Vagina (tissue), 2 donors: ENCODE measurements around the gene CAPN9. TPM values are rescaled to one million over a fixed set of nuclear protein-coding genes. Genes with fewer than 3 reads are reported as not detected.

Source experiments
- DNase-seq, 2 donors: peaks; one replicate each; pipeline ENCODE4 v3.0.0-alpha.2; 2017; ENCODE audit errors: extremely low spot score in 2 of 2
- H3K27ac ChIP-seq: fragments of 200-600 bp; sonication (generic); one replicate; pipeline ENCODE4 v1.5.1; 2019
- H3K27me3 ChIP-seq: fragments of 200-600 bp; sonication (generic); one replicate; pipeline ENCODE4 v1.5.1; 2019
- H3K36me3 ChIP-seq, 2 donors: fragments of 200-600 bp; sonication (generic); one replicate each; pipeline ENCODE4 v1.5.1; 2017 to 2019
- H3K4me1 ChIP-seq: fragments of 200-600 bp; sonication (generic); one replicate; pipeline ENCODE4 v1.5.1; 2019
- H3K4me3 ChIP-seq, 2 donors: fragments of 200-600 bp; sonication (generic); 1 replicate in 1 of 2; 2 replicates in 1 of 2; pipeline ENCODE4 v1.5.1; 2016 to 2019
- H3K9me3 ChIP-seq: fragments of 200-600 bp; sonication (generic); one replicate; pipeline ENCODE4 v1.5.1; 2019
- CTCF ChIP-seq, 3 experiments: fragments of 450-650 bp in 2 of 3; fragments of 200-600 bp in 1 of 3; sonication (generic) in 1 of 3; IDR thresholded peaks; one replicate each; pipeline ENCODE4 v1.5.1; 2017 to 2019; ENCODE audit warnings: antibody characterized with exemption in 3 of 3, mild to moderate bottlenecking in 2 of 3, moderate library complexity in 2 of 3
- POLR2A ChIP-seq, 2 donors: fragments of 450-650 bp; IDR thresholded peaks; one replicate each; pipeline ENCODE4 v1.6.1; 2017; ENCODE audit warnings: antibody characterized with exemption in 2 of 2, mild to moderate bottlenecking in 2 of 2, moderate library complexity in 2 of 2
- POLR2AphosphoS5 ChIP-seq, 2 donors: sonication (generic); formaldehyde crosslinking; IDR thresholded peaks; one replicate each; pipeline ENCODE4 v1.9.0; 2017; ENCODE audit warnings: antibody characterized with exemption in 2 of 2, mild to moderate bottlenecking in 2 of 2, low read depth in 1 of 2; ENCODE audit not compliant: insufficient read depth in 1 of 2
- intact Hi-C: fragments of 100-400 bp; cut with DNase I; formaldehyde crosslinking; loops from one replicate; pipeline ENCODE4 v1.15.1; 2023
- total RNA-seq: library from RNA; depleted of rRNA; stranded (reverse); fragments of >200 nt; gene quantifications from one replicate; pipeline ENCODE4 v1.2.3, GENCODE V29; 2016

Gene CAPN9
- total RNA-seq, 1 donor from 2014 or later = not detected

GRCh38 chr1:230797376-230797920, 50.3 kb downstream of the CAPN9 start:
- intact Hi-C loops = loop anchor here (5.0 to 10.0 kb wide), 2 partner anchors 117 to 410 kb away; no protein-coding TSS in a partner anchor
- no peaks in the 10 kb centered on the region for H3K4me1 ChIP-seq
- H3K36me3 ChIP-seq = no peaks in the 10 kb centered on the region
- no peak overlapping the region for H3K27ac ChIP-seq
- no peaks in the 10 kb centered on the region for H3K9me3 ChIP-seq
- no peak overlapping the region for H3K4me3 ChIP-seq
- TF ChIP-seq POLR2AphosphoS5 (IDR thresholded peaks at IDR 0.05; ENCODE audit: insufficient read depth in 1 of 2, low read depth in 1 of 2) = no peak
- no peak for TF ChIP-seq POLR2A (IDR thresholded peaks at IDR 0.05)
- TF ChIP-seq CTCF (IDR thresholded peaks at IDR 0.05) = no peak
- DNase-seq = peak; percentile 34 to 82
- no peaks in the 10 kb centered on the region for H3K27me3 ChIP-seq

GRCh38 chr1:230797942-230798365, 50.8 kb downstream of the CAPN9 start:
- H3K9me3 ChIP-seq = no peaks in the 10 kb centered on the region
- no peaks in the 10 kb centered on the region for H3K36me3 ChIP-seq
- no peak overlapping the region for H3K4me3 ChIP-seq
- DNase-seq = peak in 1 of 2 donors; percentile 40
- intact Hi-C loops = loop anchor here (5.0 to 10.0 kb wide), 2 partner anchors 117 to 409 kb away; no protein-coding TSS in a partner anchor
- H3K27me3 ChIP-seq = no peaks in the 10 kb centered on the region
- no peaks in the 10 kb centered on the region for H3K4me1 ChIP-seq
- H3K27ac ChIP-seq = no peak overlapping the region
- no peak for TF ChIP-seq POLR2A (IDR thresholded peaks at IDR 0.05)
- peak; percentile 53 to 70 (median 68) for TF ChIP-seq CTCF (IDR thresholded peaks at IDR 0.05)

DNA sequence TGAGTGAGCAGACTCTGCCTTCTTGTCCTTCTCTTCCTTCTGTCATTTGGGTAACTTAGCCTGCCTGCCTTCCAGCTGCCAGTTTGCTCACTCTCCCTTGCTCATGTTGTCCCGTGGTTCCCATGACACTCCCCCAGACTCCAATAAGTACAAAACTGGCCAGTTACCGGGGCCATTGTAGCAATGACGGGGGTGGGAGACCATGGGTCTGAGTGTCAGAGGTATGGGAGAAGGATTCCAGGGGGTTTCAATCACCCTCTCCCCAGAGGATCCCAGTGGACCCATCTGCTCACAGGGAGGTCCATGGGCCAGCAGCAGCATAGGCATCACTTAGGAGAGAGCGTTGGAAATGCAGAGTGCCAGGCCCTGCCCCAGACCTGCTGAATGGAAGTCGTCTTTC, 51.3 kb downstream of the CAPN9 start:
- no peak overlapping the region for H3K4me3 ChIP-seq
- H3K9me3 ChIP-seq = no peaks in the 10 kb centered on the region
- no peaks in the 10 kb centered on the region for H3K27me3 ChIP-seq
- H3K36me3 ChIP-seq = no peaks in the 10 kb centered on the region
- H3K27ac ChIP-seq = no peak overlapping the region
- intact Hi-C loops = loop anchor here (5.0 to 10.0 kb wide), 2 partner anchors 116 to 409 kb away; no protein-coding TSS in a partner anchor
- no peaks in the 10 kb centered on the region for H3K4me1 ChIP-seq
- DNase-seq = peak; percentile 31 to 42
- TF ChIP-seq CTCF (IDR thresholded peaks at IDR 0.05) (no peak), POLR2A (IDR thresholded peaks at IDR 0.05) (no peak), POLR2AphosphoS5 (IDR thresholded peaks at IDR 0.05; ENCODE audit: insufficient read depth in 1 of 2, low read depth in 1 of 2) (no peak)

- Histone ChIP-seq H3K4me1 (no peaks in the 10 kb centered on the region), H3K36me3 (no peaks in the 10 kb centered on the region), H3K27ac (no peak overlapping the region), H3K9me3 (no peaks in the 10 kb centered on the region), H3K27me3 (no peaks in the 10 kb centered on the region), H3K4me3 (no peak overlapping the region)
- intact Hi-C loops = loop anchor here (5.0 kb wide), 1 partner anchor 546 kb away; no protein-coding TSS in a partner anchor
- TF ChIP-seq CTCF (IDR thresholded peaks at IDR 0.05) = no peak
- TF ChIP-seq POLR2A (IDR thresholded peaks at IDR 0.05) = no peak
- no peak for TF ChIP-seq POLR2AphosphoS5 (IDR thresholded peaks at IDR 0.05; ENCODE audit: insufficient read depth in 1 of 2, low read depth in 1 of 2)
- DNase-seq = peak; percentile 47 to 72
Observed at GRCh38 chr1:230800891-230801840, 54.0 kb downstream of the CAPN9 start.
